Measurements from ENCODE around the gene CDH15. TPM values are rescaled to one million over a fixed set of nuclear protein-coding genes. Genes with fewer than 3 reads are reported as not detected.

CDH15 gene
- total and polyA plus RNA-seq, 2 of the 13 experiments (the other 11 are each of a cell fraction or from before 2014, with no cell fraction given) = 0.74 to 2.2 TPM

DNA sequence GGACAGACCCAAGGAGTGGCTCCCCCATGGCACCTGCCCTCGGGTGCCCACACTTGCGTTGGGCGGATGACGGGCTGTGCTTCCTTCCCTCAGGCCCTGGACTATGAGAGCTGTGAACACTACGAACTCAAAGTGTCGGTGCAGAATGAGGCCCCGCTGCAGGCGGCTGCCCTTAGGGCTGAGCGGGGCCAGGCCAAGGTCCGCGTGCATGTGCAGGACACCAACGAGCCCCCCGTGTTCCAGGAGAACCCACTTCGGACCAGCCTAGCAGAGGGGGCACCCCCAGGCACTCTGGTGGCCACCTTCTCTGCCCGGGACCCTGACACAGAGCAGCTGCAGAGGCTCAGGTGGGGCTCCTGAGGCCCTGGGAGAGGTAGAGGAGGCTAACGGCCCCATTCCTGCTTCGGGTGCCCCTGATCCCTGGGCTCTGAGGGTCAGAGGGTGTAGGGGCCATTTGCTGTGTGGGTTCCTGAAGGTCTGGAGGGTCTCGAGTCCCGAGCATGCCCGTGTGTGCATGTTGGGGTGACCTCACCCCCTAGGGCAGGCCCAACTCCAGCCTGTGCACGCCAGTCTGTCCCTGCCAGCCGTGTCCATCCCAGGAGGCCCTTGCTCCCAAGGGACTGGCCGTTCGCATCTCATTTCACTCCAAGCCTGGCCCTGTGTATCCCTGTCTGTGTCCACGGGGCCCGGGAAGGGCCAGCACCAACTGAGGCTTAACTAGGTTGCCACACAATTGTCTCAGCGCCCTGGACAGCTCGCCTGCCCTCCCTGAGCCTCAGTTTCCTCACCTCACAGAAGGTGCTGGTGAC, 18.8 kb downstream of the CDH15 start (continued):
- TF ChIP-seq, protein P1, sequence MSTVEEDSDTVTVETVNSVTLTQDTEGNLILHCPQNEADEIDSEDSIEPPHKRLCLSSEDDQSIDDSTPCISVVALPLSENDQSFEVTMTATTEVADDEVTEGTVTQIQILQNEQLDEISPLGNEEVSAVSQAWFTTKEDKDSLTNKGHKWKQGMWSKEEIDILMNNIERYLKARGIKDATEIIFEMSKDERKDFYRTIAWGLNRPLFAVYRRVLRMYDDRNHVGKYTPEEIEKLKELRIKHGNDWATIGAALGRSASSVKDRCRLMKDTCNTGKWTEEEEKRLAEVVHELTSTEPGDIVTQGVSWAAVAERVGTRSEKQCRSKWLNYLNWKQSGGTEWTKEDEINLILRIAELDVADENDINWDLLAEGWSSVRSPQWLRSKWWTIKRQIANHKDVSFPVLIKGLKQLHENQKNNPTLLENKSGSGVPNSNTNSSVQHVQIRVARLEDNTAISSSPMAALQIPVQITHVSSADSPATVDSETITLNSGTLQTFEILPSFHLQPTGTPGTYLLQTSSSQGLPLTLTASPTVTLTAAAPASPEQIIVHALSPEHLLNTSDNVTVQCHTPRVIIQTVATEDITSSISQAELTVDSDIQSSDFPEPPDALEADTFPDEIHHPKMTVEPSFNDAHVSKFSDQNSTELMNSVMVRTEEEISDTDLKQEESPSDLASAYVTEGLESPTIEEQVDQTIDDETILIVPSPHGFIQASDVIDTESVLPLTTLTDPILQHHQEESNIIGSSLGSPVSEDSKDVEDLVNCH (CRISPR knock-in tag; IDR thresholded peaks at IDR 0.05) = no peak
- TF ChIP-seq ZNF224 (CRISPR knock-in tag; IDR thresholded peaks at IDR 0.05) (no peak), RFX3 (CRISPR knock-in tag; IDR thresholded peaks at IDR 0.05) (no peak), TAF1 (CRISPR knock-in tag; IDR thresholded peaks at IDR 0.05) (no peak), ZNF546 (CRISPR knock-in tag; conservative IDR thresholded peaks at IDR 0.05) (peak; percentile 84; the same call in 1 of the 2 replicates), ZNF17 (CRISPR knock-in tag; IDR thresholded peaks at IDR 0.05) (no peak), ZNF430 (CRISPR knock-in tag; IDR thresholded peaks at IDR 0.05) (no peak), ZNF83 (CRISPR knock-in tag; IDR thresholded peaks at IDR 0.05; ENCODE audit: borderline replicate concordance) (no peak), ZNF160 (CRISPR knock-in tag; IDR thresholded peaks at IDR 0.05) (0 out of 2 replicates have a peak, but pooled peaks have one; percentile 49), CBX1 (IDR thresholded peaks at IDR 0.05; ENCODE audit: low read depth) (no peak), RBFOX2 (IDR thresholded peaks at IDR 0.05; ENCODE audit: low read depth, low read length) (no peak; the same call in 1 of the 2 replicates), CBX2 (IDR thresholded peaks at IDR 0.05; ENCODE audit: low read depth, low read length) (no peak), CBX2 (CRISPR knock-in tag; IDR thresholded peaks at IDR 0.05; ENCODE audit: low read depth) (no peak), BCL6 (CRISPR knock-in tag; IDR thresholded peaks at IDR 0.05) (no peak)
- TF ChIP-seq, protein P2, sequence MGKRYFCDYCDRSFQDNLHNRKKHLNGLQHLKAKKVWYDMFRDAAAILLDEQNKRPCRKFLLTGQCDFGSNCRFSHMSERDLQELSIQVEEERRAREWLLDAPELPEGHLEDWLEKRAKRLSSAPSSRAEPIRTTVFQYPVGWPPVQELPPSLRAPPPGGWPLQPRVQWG (CRISPR knock-in tag; IDR thresholded peaks at IDR 0.05; ENCODE audit: borderline replicate concordance, low read depth) = no peak
- TF ChIP-seq, protein P3, sequence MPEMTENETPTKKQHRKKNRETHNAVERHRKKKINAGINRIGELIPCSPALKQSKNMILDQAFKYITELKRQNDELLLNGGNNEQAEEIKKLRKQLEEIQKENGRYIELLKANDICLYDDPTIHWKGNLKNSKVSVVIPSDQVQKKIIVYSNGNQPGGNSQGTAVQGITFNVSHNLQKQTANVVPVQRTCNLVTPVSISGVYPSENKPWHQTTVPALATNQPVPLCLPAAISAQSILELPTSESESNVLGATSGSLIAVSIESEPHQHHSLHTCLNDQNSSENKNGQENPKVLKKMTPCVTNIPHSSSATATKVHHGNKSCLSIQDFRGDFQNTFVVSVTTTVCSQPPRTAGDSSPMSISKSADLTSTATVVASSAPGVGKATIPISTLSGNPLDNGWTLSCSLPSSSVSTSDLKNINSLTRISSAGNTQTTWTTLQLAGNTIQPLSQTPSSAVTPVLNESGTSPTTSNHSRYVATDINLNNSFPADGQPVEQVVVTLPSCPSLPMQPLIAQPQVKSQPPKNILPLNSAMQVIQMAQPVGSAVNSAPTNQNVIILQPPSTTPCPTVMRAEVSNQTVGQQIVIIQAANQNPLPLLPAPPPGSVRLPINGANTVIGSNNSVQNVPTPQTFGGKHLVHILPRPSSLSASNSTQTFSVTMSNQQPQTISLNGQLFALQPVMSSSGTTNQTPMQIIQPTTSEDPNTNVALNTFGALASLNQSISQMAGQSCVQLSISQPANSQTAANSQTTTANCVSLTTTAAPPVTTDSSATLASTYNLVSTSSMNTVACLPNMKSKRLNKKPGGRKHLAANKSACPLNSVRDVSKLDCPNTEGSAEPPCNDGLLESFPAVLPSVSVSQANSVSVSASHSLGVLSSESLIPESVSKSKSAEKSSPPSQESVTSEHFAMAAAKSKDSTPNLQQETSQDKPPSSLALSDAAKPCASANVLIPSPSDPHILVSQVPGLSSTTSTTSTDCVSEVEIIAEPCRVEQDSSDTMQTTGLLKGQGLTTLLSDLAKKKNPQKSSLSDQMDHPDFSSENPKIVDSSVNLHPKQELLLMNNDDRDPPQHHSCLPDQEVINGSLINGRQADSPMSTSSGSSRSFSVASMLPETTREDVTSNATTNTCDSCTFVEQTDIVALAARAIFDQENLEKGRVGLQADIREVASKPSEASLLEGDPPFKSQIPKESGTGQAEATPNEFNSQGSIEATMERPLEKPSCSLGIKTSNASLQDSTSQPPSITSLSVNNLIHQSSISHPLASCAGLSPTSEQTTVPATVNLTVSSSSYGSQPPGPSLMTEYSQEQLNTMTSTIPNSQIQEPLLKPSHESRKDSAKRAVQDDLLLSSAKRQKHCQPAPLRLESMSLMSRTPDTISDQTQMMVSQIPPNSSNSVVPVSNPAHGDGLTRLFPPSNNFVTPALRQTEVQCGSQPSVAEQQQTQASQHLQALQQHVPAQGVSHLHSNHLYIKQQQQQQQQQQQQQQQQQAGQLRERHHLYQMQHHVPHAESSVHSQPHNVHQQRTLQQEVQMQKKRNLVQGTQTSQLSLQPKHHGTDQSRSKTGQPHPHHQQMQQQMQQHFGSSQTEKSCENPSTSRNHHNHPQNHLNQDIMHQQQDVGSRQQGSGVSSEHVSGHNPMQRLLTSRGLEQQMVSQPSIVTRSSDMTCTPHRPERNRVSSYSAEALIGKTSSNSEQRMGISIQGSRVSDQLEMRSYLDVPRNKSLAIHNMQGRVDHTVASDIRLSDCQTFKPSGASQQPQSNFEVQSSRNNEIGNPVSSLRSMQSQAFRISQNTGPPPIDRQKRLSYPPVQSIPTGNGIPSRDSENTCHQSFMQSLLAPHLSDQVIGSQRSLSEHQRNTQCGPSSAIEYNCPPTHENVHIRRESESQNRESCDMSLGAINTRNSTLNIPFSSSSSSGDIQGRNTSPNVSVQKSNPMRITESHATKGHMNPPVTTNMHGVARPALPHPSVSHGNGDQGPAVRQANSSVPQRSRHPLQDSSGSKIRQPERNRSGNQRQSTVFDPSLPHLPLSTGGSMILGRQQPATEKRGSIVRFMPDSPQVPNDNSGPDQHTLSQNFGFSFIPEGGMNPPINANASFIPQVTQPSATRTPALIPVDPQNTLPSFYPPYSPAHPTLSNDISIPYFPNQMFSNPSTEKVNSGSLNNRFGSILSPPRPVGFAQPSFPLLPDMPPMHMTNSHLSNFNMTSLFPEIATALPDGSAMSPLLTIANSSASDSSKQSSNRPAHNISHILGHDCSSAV (CRISPR knock-in tag; IDR thresholded peaks at IDR 0.05; ENCODE audit: borderline replicate concordance) = 0 out of 2 replicates have a peak, but pooled peaks have one; percentile 40
- TF ChIP-seq, protein P4, sequence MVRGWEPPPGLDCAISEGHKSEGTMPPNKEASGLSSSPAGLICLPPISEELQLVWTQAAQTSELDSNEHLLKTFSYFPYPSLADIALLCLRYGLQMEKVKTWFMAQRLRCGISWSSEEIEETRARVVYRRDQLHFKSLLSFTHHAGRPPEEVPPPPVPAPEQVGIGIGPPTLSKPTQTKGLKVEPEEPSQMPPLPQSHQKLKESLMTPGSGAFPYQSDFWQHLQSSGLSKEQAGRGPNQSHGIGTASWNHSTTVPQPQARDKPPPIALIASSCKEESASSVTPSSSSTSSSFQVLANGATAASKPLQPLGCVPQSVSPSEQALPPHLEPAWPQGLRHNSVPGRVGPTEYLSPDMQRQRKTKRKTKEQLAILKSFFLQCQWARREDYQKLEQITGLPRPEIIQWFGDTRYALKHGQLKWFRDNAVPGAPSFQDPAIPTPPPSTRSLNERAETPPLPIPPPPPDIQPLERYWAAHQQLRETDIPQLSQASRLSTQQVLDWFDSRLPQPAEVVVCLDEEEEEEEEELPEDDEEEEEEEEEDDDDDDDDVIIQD (CRISPR knock-in tag; IDR thresholded peaks at IDR 0.05; ENCODE audit: low read depth) = no peak
